Kidney tubule cell (primary cell): Measurements from ENCODE around the gene RAD21L1.
"Not testable (repeated sequence)": the region's sequence is repeated elsewhere in the genome, so short reads cannot be mapped to it uniquely, and the experiment has no call there.

Experiments used
- DNase-seq: peaks from one replicate; pipeline ENCODE4 v3.0.0-alpha.2; 2018; ENCODE audit warnings: low spot score

RAD21L1 gene

GRCh38 chr20:1199964-1200363, 25.9 kb upstream of the RAD21L1 start:
- no peak for DNase-seq

- no peak for DNase-seq
These were observed 22.9 kb upstream of the RAD21L1 start, which contains the start of gene C20orf202 for GRCh38 chr20:1202762-1203504. Gene C20orf202 (plus strand): TSS chr20:1203454. CDS start chr20:1203586, 132 bp downstream.

- DNase-seq: no peak
These were observed 22.2 kb upstream of the RAD21L1 start for GRCh38 chr20:1203630-1204029.

GRCh38 chr20:1204113-1204512, 21.7 kb upstream of the RAD21L1 start:
- no peak for DNase-seq

GRCh38 chr20:1204576-1204975, 21.3 kb upstream of the RAD21L1 start:
- DNase-seq: no peak

GRCh38 chr20:1205802-1206201, 20.0 kb upstream of the RAD21L1 start:
- no peak for DNase-seq

GRCh38 chr20:1206366-1207148, 19.3 kb upstream of the RAD21L1 start:
- DNase-seq: no peak

- DNase-seq: no peak
These were observed 18.5 kb upstream of the RAD21L1 start for GRCh38 chr20:1207293-1207878.

- DNase-seq: peak; percentile 26
These were observed 16.1 kb upstream of the RAD21L1 start for GRCh38 chr20:1209447-1210387.

GRCh38 chr20:1210501-1210900, 15.3 kb upstream of the RAD21L1 start:
- DNase-seq: no peak

GRCh38 chr20:1212023-1212422, 13.8 kb upstream of the RAD21L1 start:
- DNase-seq: no peak

GRCh38 chr20:1212607-1213396, 13.0 kb upstream of the RAD21L1 start:
- DNase-seq: peak; percentile 71

GRCh38 chr20:1214838-1215261, 11.0 kb upstream of the RAD21L1 start:
- no peak for DNase-seq

- DNase-seq: no peak
These were observed 10.3 kb upstream of the RAD21L1 start for GRCh38 chr20:1215386-1216170.

GRCh38 chr20:1216527-1217427, 9.1 kb upstream of the RAD21L1 start:
- DNase-seq: not testable (repeated sequence)

- DNase-seq: not testable (repeated sequence)
These were observed 3.1 kb upstream of the RAD21L1 start for GRCh38 chr20:1222750-1223149.

- no peak for DNase-seq
These were observed 1.5 kb upstream of the RAD21L1 start for GRCh38 chr20:1224205-1224890.

- no peak for DNase-seq
These were observed 521 bp upstream of the RAD21L1 start for GRCh38 chr20:1225263-1225782.
